ENCODE measurements around the gene CNOT4. TPM values are rescaled to one million over a fixed set of nuclear protein-coding genes. Genes with fewer than 3 reads are reported as not detected.

The CNOT4 gene
- total and polyA plus RNA-seq, 2 of the 8 experiments (the other 6 are each of a cell fraction or from before 2014, with no cell fraction given), result 10.9 to 25.8 TPM

GRCh38 chr7:135467207-135467711 lies 42.6 kb downstream of the CNOT4 start:
- Histone ChIP-seq H3K79me1 (ENCODE audit: low read depth, low read length) (no peaks in the 10 kb centered on the region), H3K79me2 (ENCODE audit: control insufficient read depth in 1 of 2, insufficient read depth in 2 of 2, low read length in 2 of 2) (peaks cover 0 to 32% of the 10 kb centered on the region in 2 experiments; a peak in 2 of 4 replicates), H3K36me3 (ENCODE audit: control insufficient read depth in 2 of 4, insufficient read depth in 4 of 4, low read length in 3 of 4) (no peaks in the 10 kb centered on the region), H3K18ac (ENCODE audit: extremely low read depth, low read length) (no peak overlapping the region), H3K56ac (replicated peaks; ENCODE audit: insufficient read length, low read depth, low read length) (no peak overlapping the region), H3K27me3 (replicated peaks in 1 of 4; ENCODE audit: control insufficient read depth in 3 of 4, extremely low read depth in 1 of 4, insufficient read depth in 3 of 4, low read length in 3 of 4) (no peaks in the 10 kb centered on the region), H3K4me2 (ENCODE audit: insufficient read depth in 1 of 2, low read depth in 2 of 2, low read length in 2 of 2) (no peak overlapping the region), H3K4me3 (ENCODE audit: extremely low read depth in 1 of 4, insufficient read depth in 2 of 4, low read depth in 3 of 4, low read length in 4 of 4) (no peak overlapping the region), H2AFZ (ENCODE audit: low read length) (no peak overlapping the region), H4K91ac (replicated peaks; ENCODE audit: insufficient read length, low read length) (no peak overlapping the region), H2BK15ac (ENCODE audit: low read length) (no peak overlapping the region), H2AK5ac (ENCODE audit: low read depth, low read length) (no peak overlapping the region), H2BK12ac (ENCODE audit: low read depth, low read length) (no peak overlapping the region), H3K23ac (ENCODE audit: insufficient read length) (no peak overlapping the region), H3K9me3 (ENCODE audit: insufficient read depth in 2 of 2, low read depth in 1 of 2, low read length in 1 of 2) (no peaks in the 10 kb centered on the region), H3K27ac (ENCODE audit: low read depth, low read length) (no peak overlapping the region), H2BK5ac (ENCODE audit: low read depth, low read length) (no peak overlapping the region), H3K23me2 (ENCODE audit: low read depth, low read length) (no peaks in the 10 kb centered on the region), H2BK120ac (replicated peaks; ENCODE audit: low read depth, low read length) (no peak overlapping the region), H4K8ac (ENCODE audit: extremely low read depth, insufficient read depth, low read length) (no peak overlapping the region), H3K4me1 (replicated peaks in 1 of 4; ENCODE audit: control insufficient read depth in 3 of 4, insufficient read depth in 4 of 4, low read length in 3 of 4) (no peaks in the 10 kb centered on the region), H2BK20ac (ENCODE audit: low read length) (no peak overlapping the region), H3K9ac (replicated peaks in 1 of 4; ENCODE audit: extremely low read depth in 1 of 4, low read depth in 3 of 4, low read length in 3 of 4) (no peak overlapping the region), H4K20me1 (replicated peaks in 1 of 2; ENCODE audit: control insufficient read depth in 1 of 2, insufficient read depth in 2 of 2, low read length in 2 of 2) (no peaks in the 10 kb centered on the region), H3K14ac (ENCODE audit: insufficient read length) (no peak overlapping the region), H4K5ac (ENCODE audit: insufficient read length, low read depth, low read length) (no peak overlapping the region), H3K4ac (replicated peaks; ENCODE audit: insufficient read length, low read depth, low read length) (no peak overlapping the region)
- ChIA-PET CTCF (ENCODE audit: partially characterized antibody) (interaction anchor here (2.4 kb wide), 1 partner anchor 13 kb away, joined by 5 read pairs; no protein-coding TSS in a partner anchor), POLR2A (ENCODE audit: partially characterized antibody) (no interaction called here)
- DNase-seq (ENCODE audit: low read depth in 1 of 2, low spot score in 2 of 2) (no peak), FAIRE-seq (no peak)
- WGBS, 2 experiments (ENCODE audit: extremely low coverage in 1 of 2, insufficient coverage in 1 of 2, insufficient read length in 1 of 2, insufficient replicate concordance in 2 of 2, low coverage in 1 of 2, low lambda C conversion rate in 2 of 2, missing lambda C conversion rate in 1 of 2), result 95% methylated on average over 5 of the region's 5 CpGs; no CpG with 5 or more reads in 1 of the 2 experiments
- no peak for TF ChIP-seq EP300 (IDR thresholded peaks at IDR 0.05; ENCODE audit: borderline replicate concordance in 1 of 2, low read depth in 2 of 2, low read length in 2 of 2)
- TF ChIP-seq FOSL1 (IDR thresholded peaks at IDR 0.05; ENCODE audit: insufficient read depth, low read depth, low read length), result no peak
- no peak for TF ChIP-seq MAFK (IDR thresholded peaks at IDR 0.05; ENCODE audit: low read depth, low read length)
- TF ChIP-seq SRF (IDR thresholded peaks at IDR 0.05; ENCODE audit: low read depth, low read length), result no peak
- TF ChIP-seq JUN (IDR thresholded peaks at IDR 0.05; ENCODE audit: low read depth, low read length), result no peak
- TF ChIP-seq RFX5 (IDR thresholded peaks at IDR 0.05; ENCODE audit: borderline replicate concordance, low read depth, low read length), result no peak
- no peak for TF ChIP-seq SIX5 (IDR thresholded peaks at IDR 0.05; ENCODE audit: low read depth, low read length)
- TF ChIP-seq RBBP5 (IDR thresholded peaks at IDR 0.05; ENCODE audit: borderline replicate concordance, low read depth, low read length), result no peak
- TF ChIP-seq TAF7 (optimal IDR thresholded peaks at IDR 0.05; ENCODE audit: borderline replicate concordance, low read depth, low read length), result no peak
- TF ChIP-seq CTCF (IDR thresholded peaks at IDR 0.05; ENCODE audit: control extremely low read depth in 1 of 3, insufficient read depth in 1 of 3, low read depth in 1 of 3, low read length in 3 of 3), result no peak
